RWPE1 (cell line): ENCODE data around the gene ACOT12.

ENCODE experiments used
- CTCF ChIA-PET: fragments of 350-600 bp; sonication (Branson Sonifier 250); formaldehyde crosslinking; extraction: SDS; loops from one replicate; lab custom pipeline; 2021; lab: Yijun Ruan, JAX
- POLR2A ChIA-PET: fragments of 400-600 bp; formaldehyde crosslinking; extraction: SDS; loops from one replicate; lab custom pipeline; 2020; ENCODE audit warnings: antibody characterized with exemption; ENCODE audit not compliant: low non-redundant PET; lab: Yijun Ruan, JAX
- DNase-seq: peaks from one replicate; pipeline ENCODE4 v3.0.0; 2012; ENCODE audit warnings: low spot score
- H3K27ac ChIP-seq: fragments of 450-650 bp; 2 replicates; pipeline ENCODE4 v1.5.1; 2017
- CTCF ChIP-seq: fragments of 450-650 bp; conservative IDR thresholded peaks from 2 replicates; pipeline ENCODE4 v1.5.1; 2017; ENCODE audit warnings: low read depth, mild to moderate bottlenecking

Gene ACOT12

DNA sequence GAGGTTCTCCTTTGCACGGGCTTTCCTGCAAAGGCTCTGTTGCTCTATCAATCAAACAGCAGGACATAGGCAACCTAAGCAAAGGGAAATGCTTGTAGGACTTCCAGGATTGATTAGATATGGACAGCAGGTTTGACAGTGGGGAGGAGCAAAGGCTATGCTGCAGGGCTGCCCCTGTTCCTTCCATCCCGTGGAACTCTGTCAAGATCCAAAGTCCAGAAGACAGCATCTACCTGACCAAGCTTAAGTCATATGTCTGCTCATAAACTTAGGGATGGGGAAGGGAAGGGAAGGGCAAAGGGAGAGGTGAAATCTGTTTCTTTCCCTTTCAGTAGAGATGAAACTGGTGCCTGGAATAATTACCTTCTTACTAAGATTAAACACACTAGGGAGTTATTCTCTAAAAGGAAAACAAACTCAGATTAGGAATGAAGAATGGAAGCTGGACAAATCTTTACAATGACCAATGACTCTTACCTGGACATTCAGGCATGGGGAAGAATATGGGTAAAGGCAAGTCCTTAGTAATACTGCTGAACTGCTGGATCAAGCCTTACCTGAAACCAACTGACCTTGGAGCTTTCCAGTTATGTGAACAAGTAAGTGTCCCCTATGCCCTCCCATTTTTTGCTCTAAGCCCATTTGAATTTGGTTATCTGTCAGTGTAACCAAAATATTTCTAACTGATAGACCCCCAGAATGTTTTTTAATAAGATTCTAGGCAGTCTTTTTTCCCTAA lies 8.4 kb upstream of the ACOT12 start:
- ChIA-PET CTCF (interaction anchor here (0.6 to 1.0 kb wide), 3 partner anchors 23 to 999 kb away, joined by 3 read pairs; no protein-coding TSS in a partner anchor), POLR2A (no interaction called here)
- no peak for TF ChIP-seq CTCF
- H3K27ac ChIP-seq = no peak overlapping the region
- no peak for DNase-seq

DNA sequence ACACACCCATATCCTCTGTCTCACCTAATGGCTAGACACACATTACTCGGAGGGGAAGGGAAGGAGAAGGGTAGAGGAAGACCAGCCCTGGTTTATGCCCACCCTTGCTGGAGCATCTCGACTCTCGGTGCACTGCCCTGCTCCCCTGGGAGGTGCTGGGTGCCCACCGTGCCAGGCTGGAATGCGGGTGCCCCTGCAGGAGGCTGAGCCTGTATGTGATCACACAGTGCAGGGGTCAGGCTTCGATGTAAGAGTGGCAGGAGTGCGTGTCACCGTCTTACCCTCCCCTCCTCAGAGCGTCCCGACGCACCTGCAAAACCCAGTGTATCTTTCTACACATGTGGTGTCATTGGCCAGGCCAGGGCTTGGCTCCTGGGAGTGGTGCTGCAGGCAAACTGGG lies 7.3 kb upstream of the ACOT12 start:
- H3K27ac ChIP-seq = no peak overlapping the region
- no peak for TF ChIP-seq CTCF
- ChIA-PET POLR2A (no interaction called here), CTCF (no interaction called here)
- no peak for DNase-seq

- ChIA-PET CTCF (no interaction called here), POLR2A (no interaction called here)
- no peak for TF ChIP-seq CTCF
- no peak for DNase-seq
- no peak overlapping the region for H3K27ac ChIP-seq
Observed at GRCh38 chr5:81400375-81400774, 6.4 kb upstream of the ACOT12 start.

- no peak overlapping the region for H3K27ac ChIP-seq
- no peak for DNase-seq
- CTCF ChIA-PET = interaction anchor here (0.8 to 1.1 kb wide), 2 partner anchors 180 to 702 kb away, joined by 3 read pairs; no protein-coding TSS in a partner anchor
- no peak for TF ChIP-seq CTCF
- POLR2A ChIA-PET = interaction anchor here (0.7 kb wide), 1 partner anchor 572 kb away, joined by 7 read pairs; no protein-coding TSS in a partner anchor
Observed at GRCh38 chr5:81398741-81399140, 4.8 kb upstream of the ACOT12 start.

GRCh38 chr5:81397176-81397575 lies 3.2 kb upstream of the ACOT12 start:
- no peak for DNase-seq
- no peak for TF ChIP-seq CTCF
- ChIA-PET POLR2A (no interaction called here), CTCF (no interaction called here)
- no peak overlapping the region for H3K27ac ChIP-seq

GRCh38 chr5:81395262-81395661 lies 1.3 kb upstream of the ACOT12 start:
- no peak for TF ChIP-seq CTCF
- ChIA-PET CTCF (interaction anchor here (0.6 kb wide), 1 partner anchor 1289 kb away, joined by 3 read pairs; no protein-coding TSS in a partner anchor), POLR2A (no interaction called here)

More at GRCh38 chr5:81395262-81395661, 1.3 kb upstream of the ACOT12 start:
- DNase-seq = no peak
- H3K27ac ChIP-seq = no peak overlapping the region
